SK-N-SH treated with all-trans-retinoic acid at 6 μM for 48 hours (cell line): Measurements from ENCODE around the gene OLAH.

ENCODE experiments used
- ATAC-seq: fragments of 200-7000 bp; cut with Tn5 transposase; 3 replicates; pipeline ENCODE4 v1.9.1; 2020; ENCODE audit warnings: mild to moderate bottlenecking, moderate library complexity
- ARNTL ChIP-seq: fragments of 450-650 bp; formaldehyde crosslinking; IDR thresholded peaks from 2 replicates; pipeline ENCODE4 v1.5.0; 2020; ENCODE audit warnings: low read depth, mild to moderate bottlenecking, moderate library complexity, borderline replicate concordance
- BACH2 ChIP-seq: fragments of 250-450 bp; sonication (Bioruptor Pico); IDR thresholded peaks from 2 replicates; pipeline ENCODE4 v1.9.0; 2021; ENCODE audit warnings: mild to moderate bottlenecking, borderline replicate concordance
- CSDC2 ChIP-seq: fragments of 250-450 bp; sonication (Bioruptor Pico); IDR thresholded peaks from 2 replicates; pipeline ENCODE4 v1.5.0; 2020; ENCODE audit warnings: mild to moderate bottlenecking, moderate library complexity
- CSRNP3 ChIP-seq: fragments of 250-450 bp; sonication (Bioruptor Pico); IDR thresholded peaks from 2 replicates; pipeline ENCODE4 v1.5.1; 2021; ENCODE audit warnings: mild to moderate bottlenecking, moderate library complexity
- ESRRG ChIP-seq: fragments of 250-450 bp; sonication (Bioruptor Pico); IDR thresholded peaks from 2 replicates; pipeline ENCODE4 v1.6.1; 2021; ENCODE audit warnings: mild to moderate bottlenecking
- GLIS3 ChIP-seq: fragments of 250-450 bp; sonication (Bioruptor Pico); IDR thresholded peaks from 2 replicates; pipeline ENCODE4 v1.5.0; 2020; ENCODE audit warnings: mild to moderate bottlenecking, moderate library complexity
- ISL1 ChIP-seq: fragments of 250-450 bp; sonication (Bioruptor Pico); IDR thresholded peaks from 2 replicates; pipeline ENCODE4 v2.1.2; 2022; ENCODE audit warnings: mild to moderate bottlenecking, moderate library complexity
- OSR1 ChIP-seq: fragments of 250-450 bp; sonication (Bioruptor Pico); IDR thresholded peaks from 2 replicates; pipeline ENCODE4 v1.8.0; 2022; ENCODE audit warnings: moderate library complexity, mild to moderate bottlenecking, inconsistent platforms
- PATZ1 ChIP-seq: fragments of 250-450 bp; sonication (Bioruptor Pico); IDR thresholded peaks from 2 replicates; pipeline ENCODE4 v1.8.0; 2020; ENCODE audit warnings: mild to moderate bottlenecking, moderate library complexity, borderline replicate concordance
- POU6F1 ChIP-seq: fragments of 250-450 bp; sonication (Bioruptor Pico); IDR thresholded peaks from 2 replicates; pipeline ENCODE4 v1.8.0; 2021; ENCODE audit warnings: low read depth, mild to moderate bottlenecking, moderate library complexity, borderline replicate concordance
- PPARA ChIP-seq: fragments of 250-450 bp; sonication (Bioruptor Pico); IDR thresholded peaks from 2 replicates; pipeline ENCODE4 v1.5.0; 2020; ENCODE audit warnings: mild to moderate bottlenecking, borderline replicate concordance
- RARB ChIP-seq: fragments of 250-450 bp; sonication (Bioruptor Pico); IDR thresholded peaks from 2 replicates; pipeline ENCODE4 v1.8.0; 2021; ENCODE audit warnings: mild to moderate bottlenecking, moderate library complexity
- SNAI2 ChIP-seq: fragments of 250-450 bp; sonication (Bioruptor Pico); IDR thresholded peaks from 2 replicates; pipeline ENCODE4 v1.5.0; 2020; ENCODE audit warnings: mild to moderate bottlenecking, moderate library complexity
- TCF4 ChIP-seq: fragments of 250-450 bp; sonication (Bioruptor Pico); IDR thresholded peaks from 2 replicates; pipeline ENCODE4 v1.8.0; 2021; ENCODE audit warnings: mild to moderate bottlenecking, moderate library complexity, borderline replicate concordance
- TOX ChIP-seq: fragments of 250-450 bp; sonication (Bioruptor Pico); IDR thresholded peaks from 2 replicates; pipeline ENCODE4 v1.8.0; 2021; ENCODE audit warnings: mild to moderate bottlenecking, moderate library complexity, borderline replicate concordance
- TSHZ2 ChIP-seq: fragments of 250-450 bp; sonication (Bioruptor Pico); IDR thresholded peaks from 2 replicates; pipeline ENCODE4 v1.5.0; 2020; ENCODE audit warnings: mild to moderate bottlenecking, moderate library complexity
- ZC3H10 ChIP-seq: fragments of 250-450 bp; sonication (Bioruptor Pico); IDR thresholded peaks from 2 replicates; pipeline ENCODE4 v1.5.1; 2021; ENCODE audit warnings: mild to moderate bottlenecking, moderate library complexity
- ZFP3 ChIP-seq: fragments of 250-450 bp; sonication (Bioruptor Pico); IDR thresholded peaks from 2 replicates; pipeline ENCODE4 v1.5.0; 2020; ENCODE audit warnings: mild to moderate bottlenecking, moderate library complexity
- ZFP30 ChIP-seq: fragments of 450-650 bp; formaldehyde crosslinking; IDR thresholded peaks from 2 replicates; pipeline ENCODE4 v1.5.0; 2022; ENCODE audit warnings: mild to moderate bottlenecking, moderate library complexity
- ZNF565 ChIP-seq: fragments of 450-650 bp; formaldehyde crosslinking; conservative IDR thresholded peaks from 2 replicates; pipeline ENCODE4 v1.5.0; 2020; ENCODE audit warnings: low read depth, mild to moderate bottlenecking, moderate library complexity
- ZNF70 ChIP-seq: fragments of 450-650 bp; formaldehyde crosslinking; IDR thresholded peaks from 2 replicates; pipeline ENCODE4 v1.5.0; 2020; ENCODE audit warnings: mild to moderate bottlenecking, moderate library complexity
- ZNF8 ChIP-seq: fragments of 450-650 bp; formaldehyde crosslinking; IDR thresholded peaks from 2 replicates; pipeline ENCODE4 v1.5.0; 2020; ENCODE audit warnings: mild to moderate bottlenecking, moderate library complexity

Gene OLAH

GRCh38 chr10:15099886-15100285 is 56.1 kb downstream of the OLAH start:
- ATAC-seq, result no peak
- TF ChIP-seq CSDC2 (CRISPR knock-in tag) (no peak), SNAI2 (CRISPR knock-in tag) (no peak), BACH2 (CRISPR knock-in tag) (no peak), ESRRG (no peak), ARNTL (CRISPR knock-in tag) (no peak), ZFP30 (CRISPR knock-in tag) (no peak), RARB (CRISPR knock-in tag) (no peak), GLIS3 (CRISPR knock-in tag) (no peak), OSR1 (CRISPR knock-in tag) (no peak), ZNF565 (no peak), TSHZ2 (CRISPR knock-in tag) (no peak), ZNF70 (CRISPR knock-in tag) (no peak), PPARA (CRISPR knock-in tag) (no peak), ZC3H10 (CRISPR knock-in tag) (no peak), TCF4 (CRISPR knock-in tag) (no peak), ISL1 (no peak), ZFP3 (CRISPR knock-in tag) (no peak), ZNF8 (CRISPR knock-in tag) (no peak), CSRNP3 (CRISPR knock-in tag) (no peak), PATZ1 (CRISPR knock-in tag) (no peak)

GRCh38 chr10:15103513-15103912 is 59.8 kb downstream of the OLAH start:
- TF ChIP-seq CSDC2 (CRISPR knock-in tag), result no peak
- no peak for TF ChIP-seq ZC3H10 (CRISPR knock-in tag)
- TF ChIP-seq ISL1, result no peak
- TF ChIP-seq ZFP3 (CRISPR knock-in tag), result no peak
- no peak for TF ChIP-seq POU6F1 (CRISPR knock-in tag)
- TF ChIP-seq TOX, result no peak
- TF ChIP-seq SNAI2 (CRISPR knock-in tag), result no peak
- no peak for TF ChIP-seq OSR1 (CRISPR knock-in tag)
- TF ChIP-seq PATZ1 (CRISPR knock-in tag), result no peak
- TF ChIP-seq ZNF8 (CRISPR knock-in tag), result no peak
- TF ChIP-seq TSHZ2 (CRISPR knock-in tag), result no peak
- no peak for TF ChIP-seq ESRRG
- TF ChIP-seq ZNF565, result no peak
- no peak for TF ChIP-seq BACH2 (CRISPR knock-in tag)

More at GRCh38 chr10:15103513-15103912, 59.8 kb downstream of the OLAH start:
- no peak for ATAC-seq
